ACC112 (cell line): ENCODE measurements around the gene CTNNA3.

ENCODE experiments used
- H2AFZ ChIP-seq: fragments of 200-600 bp; sonication (generic); one replicate; pipeline ENCODE4 v1.6.0; 2017; ENCODE audit warnings: antibody characterized with exemption, low read length; ENCODE audit not compliant: unreplicated experiment
- H3K27ac ChIP-seq: fragments of 200-600 bp; sonication (generic); 2 replicates; pipeline ENCODE4 v1.5.1; 2014; ENCODE audit warnings: low read depth, mild to moderate bottlenecking, antibody characterized with exemption, low read length, moderate library complexity
- H3K27me3 ChIP-seq: fragments of 200-600 bp; sonication (generic); 2 replicates; pipeline ENCODE4 v1.6.1; 2014; ENCODE audit warnings: mild to moderate bottlenecking, antibody characterized with exemption, low read length, moderate library complexity, mixed read lengths; ENCODE audit not compliant: insufficient read depth
- H3K36me3 ChIP-seq: fragments of 200-600 bp; sonication (generic); 2 replicates; pipeline ENCODE4 v1.6.1; 2016; ENCODE audit warnings: mild to moderate bottlenecking, antibody characterized with exemption, low read length, moderate library complexity, mixed read lengths; ENCODE audit not compliant: insufficient read depth
- H3K4me1 ChIP-seq: fragments of 200-600 bp; sonication (generic); one replicate; pipeline ENCODE4 v1.6.1; 2016; ENCODE audit warnings: low read length, mixed read lengths; ENCODE audit not compliant: insufficient read depth, unreplicated experiment, control insufficient read depth
- H3K4me3 ChIP-seq: fragments of 200-600 bp; sonication (generic); 2 replicates; pipeline ENCODE4 v1.5.1; 2014; ENCODE audit warnings: mild to moderate bottlenecking, low read depth, low read length
- H3K79me2 ChIP-seq: fragments of 200-600 bp; sonication (generic); one replicate; pipeline ENCODE4 v1.6.0; 2016; ENCODE audit warnings: low read length; ENCODE audit not compliant: control insufficient read depth, unreplicated experiment, insufficient read depth

Gene CTNNA3

GRCh38 chr10:66538908-66539307 is 1157.1 kb downstream of the CTNNA3 start:
- H3K4me3 ChIP-seq: no peak overlapping the region
- no peaks in the 10 kb centered on the region for H3K27me3 ChIP-seq
- no peaks in the 10 kb centered on the region for H3K36me3 ChIP-seq
- H2AFZ ChIP-seq: no peak overlapping the region
- H3K4me1 ChIP-seq: no peaks in the 10 kb centered on the region
- no peaks in the 10 kb centered on the region for H3K79me2 ChIP-seq
- H3K27ac ChIP-seq: no peak overlapping the region

GRCh38 chr10:66538371-66538770 is 1157.6 kb downstream of the CTNNA3 start:
- no peaks in the 10 kb centered on the region for H3K27me3 ChIP-seq
- no peak overlapping the region for H2AFZ ChIP-seq
- no peak overlapping the region for H3K4me3 ChIP-seq
- H3K4me1 ChIP-seq: no peaks in the 10 kb centered on the region
- H3K36me3 ChIP-seq: no peaks in the 10 kb centered on the region
- H3K79me2 ChIP-seq: no peaks in the 10 kb centered on the region
- no peak overlapping the region for H3K27ac ChIP-seq

GRCh38 chr10:66537186-66537585 is 1158.8 kb downstream of the CTNNA3 start:
- H3K4me1 ChIP-seq: no peaks in the 10 kb centered on the region
- no peak overlapping the region for H2AFZ ChIP-seq
- no peaks in the 10 kb centered on the region for H3K36me3 ChIP-seq
- no peaks in the 10 kb centered on the region for H3K27me3 ChIP-seq
- H3K27ac ChIP-seq: no peak overlapping the region
- no peaks in the 10 kb centered on the region for H3K79me2 ChIP-seq
- no peak overlapping the region for H3K4me3 ChIP-seq

- H3K4me1 ChIP-seq: no peaks in the 10 kb centered on the region
- no peak overlapping the region for H3K4me3 ChIP-seq
- no peak overlapping the region for H2AFZ ChIP-seq
- no peaks in the 10 kb centered on the region for H3K27me3 ChIP-seq
- H3K27ac ChIP-seq: no peak overlapping the region
- no peaks in the 10 kb centered on the region for H3K79me2 ChIP-seq
- H3K36me3 ChIP-seq: no peaks in the 10 kb centered on the region
These were observed 1160.6 kb downstream of the CTNNA3 start for GRCh38 chr10:66535439-66535838.

- no peak overlapping the region for H3K4me3 ChIP-seq
- H2AFZ ChIP-seq: no peak overlapping the region
- H3K36me3 ChIP-seq: no peaks in the 10 kb centered on the region
- H3K79me2 ChIP-seq: no peaks in the 10 kb centered on the region
- no peak overlapping the region for H3K27ac ChIP-seq
- H3K27me3 ChIP-seq: no peaks in the 10 kb centered on the region
- no peaks in the 10 kb centered on the region for H3K4me1 ChIP-seq
These were observed 1161.1 kb downstream of the CTNNA3 start for GRCh38 chr10:66534866-66535265.

GRCh38 chr10:66521506-66521905 is 1174.5 kb downstream of the CTNNA3 start:
- no peaks in the 10 kb centered on the region for H3K79me2 ChIP-seq
- H3K4me3 ChIP-seq: no peak overlapping the region
- no peaks in the 10 kb centered on the region for H3K4me1 ChIP-seq
- H3K27me3 ChIP-seq: no peaks in the 10 kb centered on the region
- H3K27ac ChIP-seq: no peak overlapping the region
- no peaks in the 10 kb centered on the region for H3K36me3 ChIP-seq
- H2AFZ ChIP-seq: no peak overlapping the region

GRCh38 chr10:66519616-66520015 is 1176.4 kb downstream of the CTNNA3 start:
- Histone ChIP-seq H3K79me2 (no peaks in the 10 kb centered on the region), H3K4me3 (no peak overlapping the region), H3K36me3 (no peaks in the 10 kb centered on the region), H3K4me1 (no peaks in the 10 kb centered on the region), H3K27ac (no peak overlapping the region), H3K27me3 (no peaks in the 10 kb centered on the region), H2AFZ (no peak overlapping the region)

GRCh38 chr10:66514666-66515065 is 1181.3 kb downstream of the CTNNA3 start:
- Histone ChIP-seq H2AFZ (no peak overlapping the region), H3K36me3 (no peaks in the 10 kb centered on the region), H3K4me1 (no peaks in the 10 kb centered on the region), H3K27ac (no peak overlapping the region), H3K4me3 (no peak overlapping the region), H3K79me2 (no peaks in the 10 kb centered on the region), H3K27me3 (no peaks in the 10 kb centered on the region)

GRCh38 chr10:66513504-66513903 is 1182.5 kb downstream of the CTNNA3 start:
- Histone ChIP-seq H3K4me1 (no peaks in the 10 kb centered on the region), H2AFZ (no peak overlapping the region), H3K79me2 (no peaks in the 10 kb centered on the region), H3K36me3 (no peaks in the 10 kb centered on the region), H3K4me3 (no peak overlapping the region), H3K27me3 (no peaks in the 10 kb centered on the region), H3K27ac (no peak overlapping the region)

GRCh38 chr10:66505003-66505657 is 1190.9 kb downstream of the CTNNA3 start:
- no peaks in the 10 kb centered on the region for H3K79me2 ChIP-seq
- H3K4me1 ChIP-seq: no peaks in the 10 kb centered on the region
- no peak overlapping the region for H3K4me3 ChIP-seq
- no peaks in the 10 kb centered on the region for H3K27me3 ChIP-seq
- no peak overlapping the region for H2AFZ ChIP-seq
- no peaks in the 10 kb centered on the region for H3K36me3 ChIP-seq
- H3K27ac ChIP-seq: no peak overlapping the region

GRCh38 chr10:66501356-66501755 is 1194.6 kb downstream of the CTNNA3 start:
- H3K27ac ChIP-seq: no peak overlapping the region
- no peaks in the 10 kb centered on the region for H3K79me2 ChIP-seq
- no peak overlapping the region for H3K4me3 ChIP-seq
- H3K36me3 ChIP-seq: no peaks in the 10 kb centered on the region
- no peaks in the 10 kb centered on the region for H3K27me3 ChIP-seq
- H2AFZ ChIP-seq: no peak overlapping the region
- no peaks in the 10 kb centered on the region for H3K4me1 ChIP-seq
